Fibroblast of skin of left biceps (primary cell): ENCODE results near the gene MAP3K10.
A peak's percentile ranks its signal among the peaks of the same experiment; 100 is the strongest.
"Not testable (repeated sequence)": the region's sequence is repeated elsewhere in the genome, so short reads cannot be mapped to it uniquely, and the experiment has no call there.

Experiments
- DNase-seq, 2 experiments: peaks; one replicate each; pipeline ENCODE4 v3.0.0-alpha.2; 2013; ENCODE audit warnings: low read depth in 2 of 2

Gene MAP3K10

GRCh38 chr19:40217027-40217810 is 26.0 kb downstream of the MAP3K10 start:
- DNase-seq: no peak

GRCh38 chr19:40217934-40218890 is 27.0 kb downstream of the MAP3K10 start, which contains the start of gene TTC9B:
Gene TTC9B (minus strand): TSS chr19:40218384. CDS start chr19:40218381, 3 bp downstream.
- no peak for DNase-seq

GRCh38 chr19:40219029-40219428 is 27.8 kb downstream of the MAP3K10 start:
- DNase-seq: not testable (repeated sequence)

- DNase-seq: no peak
Observed at GRCh38 chr19:40219721-40220276, 28.6 kb downstream of the MAP3K10 start.

GRCh38 chr19:40220674-40221073 is 29.4 kb downstream of the MAP3K10 start:
- no peak for DNase-seq

GRCh38 chr19:40221858-40222619 is 30.8 kb downstream of the MAP3K10 start:
- DNase-seq: peak; percentile 68 to 70

- DNase-seq: no peak
Observed at GRCh38 chr19:40223135-40223822, 32.1 kb downstream of the MAP3K10 start.

GRCh38 chr19:40224342-40225150 is 33.3 kb downstream of the MAP3K10 start:
- DNase-seq: no peak

GRCh38 chr19:40225440-40226305 is 34.4 kb downstream of the MAP3K10 start:
- no peak for DNase-seq

- DNase-seq: no peak
Observed at GRCh38 chr19:40228346-40228745, 37.1 kb downstream of the MAP3K10 start.

- DNase-seq: no peak
Observed at GRCh38 chr19:40228863-40229262, 37.6 kb downstream of the MAP3K10 start.

- DNase-seq: no peak
Observed at GRCh38 chr19:40229484-40229883, 38.3 kb downstream of the MAP3K10 start.

GRCh38 chr19:40229926-40230417 is 38.7 kb downstream of the MAP3K10 start:
- DNase-seq: no peak

- no peak for DNase-seq
Observed at GRCh38 chr19:40231057-40231456, 39.8 kb downstream of the MAP3K10 start.

- no peak for DNase-seq
Observed at GRCh38 chr19:40231544-40232424, 40.6 kb downstream of the MAP3K10 start.

GRCh38 chr19:40232479-40232878 is 41.3 kb downstream of the MAP3K10 start:
- DNase-seq: no peak

GRCh38 chr19:40232949-40233810 is 42.0 kb downstream of the MAP3K10 start:
- DNase-seq: no peak
